Left lung (tissue), 10 donors: ENCODE results near the gene PNKP. TPM values are rescaled to one million over a fixed set of nuclear protein-coding genes. Genes with fewer than 3 reads are reported as not detected.

Experiments
- ATAC-seq: fragments of 200-7000 bp; cut with Tn5 transposase; one replicate; pipeline ENCODE4 v1.9.1; 2020; ENCODE audit warnings: moderate library complexity
- DNase-seq, 4 donors: peaks; one replicate each; pipeline ENCODE4 v3.0.0-alpha.2; 2013 to 2020
- H3K27ac ChIP-seq, 2 donors: fragments of 200-600 bp; sonication (generic) in 1 of 2; one replicate each; pipeline versions ENCODE4 v1.5.0 to v1.8.0; 2020 to 2021
- H3K27me3 ChIP-seq, 2 donors: fragments of 200-600 bp; sonication (generic) in 1 of 2; one replicate each; pipeline versions ENCODE4 v1.5.0 to v1.8.0; 2020 to 2021
- H3K36me3 ChIP-seq, 2 donors: fragments of 200-600 bp; sonication (generic) in 1 of 2; one replicate each; pipeline versions ENCODE4 v1.5.0 to v1.8.0; 2020 to 2021
- H3K4me1 ChIP-seq, 2 donors: fragments of 200-600 bp; one replicate each; pipeline ENCODE4 v1.8.0; 2021
- H3K4me3 ChIP-seq, 2 donors: fragments of 200-600 bp; sonication (generic) in 1 of 2; one replicate each; pipeline versions ENCODE4 v1.5.0 to v1.8.0; 2020 to 2021; ENCODE audit warnings: mild to moderate bottlenecking in 1 of 2
- H3K9me3 ChIP-seq, 2 donors: fragments of 200-600 bp; sonication (generic) in 1 of 2; one replicate each; pipeline versions ENCODE4 v1.5.0 to v1.8.0; 2020 to 2021
- CTCF ChIP-seq, 2 donors: fragments of 200-600 bp; sonication (generic) in 1 of 2; IDR thresholded peaks; one replicate each; pipeline versions ENCODE4 v1.5.0 to v1.8.0; 2021; ENCODE audit warnings: antibody characterized with exemption in 2 of 2
- intact Hi-C, 2 donors: fragments of 100-400 bp; cut with DNase I; formaldehyde crosslinking; loops; one replicate each; pipeline versions ENCODE4 v1.11.2 to v1.14.2; 2022
- polyA plus RNA-seq, 6 donors: library from polyadenylated mRNA; unstranded; fragments of 120-200 nt; gene quantifications; one replicate each; pipeline ENCODE4 v1.2.1, GENCODE V29; 2013; ENCODE audit not compliant: insufficient read length in 6 of 6
- total RNA-seq, 2 donors: library from RNA; stranded (reverse); fragmentation: NEBNext Ultra II Directional; extraction: Animal tissue kit (Norgen Biotek cat#: 25700); gene quantifications; one replicate each; pipeline ENCODE4 v1.2.1, GENCODE V29; 2021
- donor health status: DM: no; HTN: yes; CAD: no.
- donor health status: DM: no; HTN: no; CAD: no.

Gene PNKP
- total and polyA plus RNA-seq, 8 donors, result 56.8 to 89.5 (median 66.3) TPM

GRCh38 chr19:49829721-49830120 lies 37.7 kb downstream of the PNKP start:
- Histone ChIP-seq H3K36me3 (peaks cover 0 to 83% of the 10 kb centered on the region in 2 donors), H3K27me3 (no peaks in the 10 kb centered on the region), H3K27ac (no peak overlapping the region), H3K4me3 (no peak overlapping the region), H3K4me1 (peaks cover 0 to 26% of the 10 kb centered on the region in 2 donors), H3K9me3 (no peaks in the 10 kb centered on the region)
- TF ChIP-seq CTCF (IDR thresholded peaks at IDR 0.05), result no peak
- ATAC-seq (no peak), DNase-seq (no peak)
- intact Hi-C loops, result no loop called here

GRCh38 chr19:49829200-49829599 lies 38.2 kb downstream of the PNKP start:
- no peak for TF ChIP-seq CTCF (IDR thresholded peaks at IDR 0.05)

GRCh38 chr19:49827034-49827433 lies 40.3 kb downstream of the PNKP start:
- H3K27me3 ChIP-seq, result no peaks in the 10 kb centered on the region
- peaks cover 0 to 78% of the 10 kb centered on the region in 2 donors for H3K36me3 ChIP-seq
- H3K27ac ChIP-seq, result no peak overlapping the region
- ATAC-seq (no peak), DNase-seq (no peak)
- H3K9me3 ChIP-seq, result no peaks in the 10 kb centered on the region
- H3K4me1 ChIP-seq, result peaks cover 0 to 13% of the 10 kb centered on the region in 2 donors
- no peak for TF ChIP-seq CTCF (IDR thresholded peaks at IDR 0.05)
- no peak overlapping the region for H3K4me3 ChIP-seq
- intact Hi-C loops, result no loop called here

More at GRCh38 chr19:49829200-49829599, 38.2 kb downstream of the PNKP start:
- intact Hi-C loops, result no loop called here
- no peak for ATAC-seq
- Histone ChIP-seq H3K4me3 (no peak overlapping the region), H3K36me3 (peaks cover 0 to 83% of the 10 kb centered on the region in 2 donors), H3K27me3 (no peaks in the 10 kb centered on the region), H3K4me1 (peaks cover 0 to 26% of the 10 kb centered on the region in 2 donors), H3K27ac (no peak overlapping the region), H3K9me3 (no peaks in the 10 kb centered on the region)
- no peak for DNase-seq

- H3K27me3 ChIP-seq, result no peaks in the 10 kb centered on the region
- H3K4me1 ChIP-seq, result peaks cover under 1 to 16% of the 10 kb centered on the region in 2 donors
- ATAC-seq, result no peak
- no peaks in the 10 kb centered on the region for H3K9me3 ChIP-seq
- H3K4me3 ChIP-seq, result no peak overlapping the region
- no peak for TF ChIP-seq CTCF (IDR thresholded peaks at IDR 0.05)
- H3K27ac ChIP-seq, result no peak overlapping the region
- intact Hi-C loops, result no loop called here
- no peak for DNase-seq
- peaks cover 0 to 57% of the 10 kb centered on the region in 2 donors for H3K36me3 ChIP-seq
Measured at GRCh38 chr19:49824662-49825061, 42.7 kb downstream of the PNKP start.

- DNase-seq (no peak), ATAC-seq (no peak)
Measured at GRCh38 chr19:49823472-49823871, 43.9 kb downstream of the PNKP start.

More at GRCh38 chr19:49823472-49823871, 43.9 kb downstream of the PNKP start:
- H3K4me1 ChIP-seq, result peaks cover 8 to 26% of the 10 kb centered on the region in 2 donors
- H3K4me3 ChIP-seq, result no peak overlapping the region
- no peaks in the 10 kb centered on the region for H3K9me3 ChIP-seq
- H3K27me3 ChIP-seq, result no peaks in the 10 kb centered on the region
- no peak overlapping the region for H3K27ac ChIP-seq
- TF ChIP-seq CTCF (IDR thresholded peaks at IDR 0.05), result no peak
- intact Hi-C loops, result no loop called here
- peaks cover 0 to 45% of the 10 kb centered on the region in 2 donors for H3K36me3 ChIP-seq
